Measurements from ENCODE around the gene LRRK1.

Gene LRRK1

GRCh38 chr15:100934726-100935125, 15.6 kb downstream of the LRRK1 start:
- TF ChIP-seq, protein P1, sequence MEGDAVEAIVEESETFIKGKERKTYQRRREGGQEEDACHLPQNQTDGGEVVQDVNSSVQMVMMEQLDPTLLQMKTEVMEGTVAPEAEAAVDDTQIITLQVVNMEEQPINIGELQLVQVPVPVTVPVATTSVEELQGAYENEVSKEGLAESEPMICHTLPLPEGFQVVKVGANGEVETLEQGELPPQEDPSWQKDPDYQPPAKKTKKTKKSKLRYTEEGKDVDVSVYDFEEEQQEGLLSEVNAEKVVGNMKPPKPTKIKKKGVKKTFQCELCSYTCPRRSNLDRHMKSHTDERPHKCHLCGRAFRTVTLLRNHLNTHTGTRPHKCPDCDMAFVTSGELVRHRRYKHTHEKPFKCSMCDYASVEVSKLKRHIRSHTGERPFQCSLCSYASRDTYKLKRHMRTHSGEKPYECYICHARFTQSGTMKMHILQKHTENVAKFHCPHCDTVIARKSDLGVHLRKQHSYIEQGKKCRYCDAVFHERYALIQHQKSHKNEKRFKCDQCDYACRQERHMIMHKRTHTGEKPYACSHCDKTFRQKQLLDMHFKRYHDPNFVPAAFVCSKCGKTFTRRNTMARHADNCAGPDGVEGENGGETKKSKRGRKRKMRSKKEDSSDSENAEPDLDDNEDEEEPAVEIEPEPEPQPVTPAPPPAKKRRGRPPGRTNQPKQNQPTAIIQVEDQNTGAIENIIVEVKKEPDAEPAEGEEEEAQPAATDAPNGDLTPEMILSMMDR (conservative IDR thresholded peaks at IDR 0.05; ENCODE audit: low read depth) = no peak
- DNase-seq (ENCODE audit: low spot score) = no peak
- H3K27ac ChIP-seq = no peak overlapping the region
- POLR2A ChIA-PET (ENCODE audit: low non-redundant PET) = no interaction called here
- CTCF ChIA-PET = no interaction called here

DNA sequence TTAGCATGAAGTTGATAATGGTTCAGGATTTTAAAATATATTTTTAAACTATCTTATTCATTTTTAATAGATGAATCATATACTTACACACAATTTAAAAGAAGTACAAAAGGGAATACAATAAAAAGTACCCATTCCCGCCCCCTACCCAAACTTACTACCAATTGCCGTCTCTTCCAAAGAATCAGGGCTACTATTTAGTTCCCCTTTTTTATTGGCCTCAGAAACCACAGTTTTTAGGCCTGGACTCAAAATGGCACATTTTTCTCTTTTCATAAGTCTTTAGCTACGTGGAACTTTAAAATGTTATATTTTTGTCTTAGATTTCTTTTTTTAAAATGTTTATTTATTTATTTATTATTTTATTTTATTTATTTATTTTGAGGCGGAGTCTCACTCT, 18.0 kb downstream of the LRRK1 start:
- CTCF ChIA-PET = interaction anchor here (0.6 kb wide), 1 partner anchor 20 kb away, joined by 3 read pairs; no protein-coding TSS in a partner anchor
- POLR2A ChIA-PET (ENCODE audit: low non-redundant PET) = no interaction called here
- no peak for DNase-seq (ENCODE audit: low spot score)

GRCh38 chr15:100939791-100940190, 20.6 kb downstream of the LRRK1 start:
- H3K27ac ChIP-seq = no peak overlapping the region
- DNase-seq (ENCODE audit: low spot score) = no peak
- ChIA-PET POLR2A (ENCODE audit: low non-redundant PET) (no interaction called here), CTCF (interaction anchor here (1.0 kb wide), 1 partner anchor 67 kb away, joined by 3 read pairs; no protein-coding TSS in a partner anchor)
- TF ChIP-seq, protein P1 (conservative IDR thresholded peaks at IDR 0.05; ENCODE audit: low read depth) = no peak

More for the DNA sequence above, 18.0 kb downstream of the LRRK1 start:
- TF ChIP-seq, protein P1 (conservative IDR thresholded peaks at IDR 0.05; ENCODE audit: low read depth) = no peak
- no peak overlapping the region for H3K27ac ChIP-seq

GRCh38 chr15:100940767-100941379, 21.7 kb downstream of the LRRK1 start:
- POLR2A ChIA-PET (ENCODE audit: low non-redundant PET) = no interaction called here
- DNase-seq (ENCODE audit: low spot score) = no peak
- H3K27ac ChIP-seq = no peak overlapping the region
- TF ChIP-seq, protein P1 (conservative IDR thresholded peaks at IDR 0.05; ENCODE audit: low read depth) = no peak
- CTCF ChIA-PET = interaction anchor here (1.0 kb wide), 1 partner anchor 66 kb away, joined by 3 read pairs; no protein-coding TSS in a partner anchor

- CTCF ChIA-PET = no interaction called here
- POLR2A ChIA-PET (ENCODE audit: low non-redundant PET) = no interaction called here
- TF ChIP-seq, protein P1 (conservative IDR thresholded peaks at IDR 0.05; ENCODE audit: low read depth) = no peak
- no peak for DNase-seq (ENCODE audit: low spot score)
- H3K27ac ChIP-seq = no peak overlapping the region
Observed at GRCh38 chr15:100941536-100941935, 22.4 kb downstream of the LRRK1 start.

DNA sequence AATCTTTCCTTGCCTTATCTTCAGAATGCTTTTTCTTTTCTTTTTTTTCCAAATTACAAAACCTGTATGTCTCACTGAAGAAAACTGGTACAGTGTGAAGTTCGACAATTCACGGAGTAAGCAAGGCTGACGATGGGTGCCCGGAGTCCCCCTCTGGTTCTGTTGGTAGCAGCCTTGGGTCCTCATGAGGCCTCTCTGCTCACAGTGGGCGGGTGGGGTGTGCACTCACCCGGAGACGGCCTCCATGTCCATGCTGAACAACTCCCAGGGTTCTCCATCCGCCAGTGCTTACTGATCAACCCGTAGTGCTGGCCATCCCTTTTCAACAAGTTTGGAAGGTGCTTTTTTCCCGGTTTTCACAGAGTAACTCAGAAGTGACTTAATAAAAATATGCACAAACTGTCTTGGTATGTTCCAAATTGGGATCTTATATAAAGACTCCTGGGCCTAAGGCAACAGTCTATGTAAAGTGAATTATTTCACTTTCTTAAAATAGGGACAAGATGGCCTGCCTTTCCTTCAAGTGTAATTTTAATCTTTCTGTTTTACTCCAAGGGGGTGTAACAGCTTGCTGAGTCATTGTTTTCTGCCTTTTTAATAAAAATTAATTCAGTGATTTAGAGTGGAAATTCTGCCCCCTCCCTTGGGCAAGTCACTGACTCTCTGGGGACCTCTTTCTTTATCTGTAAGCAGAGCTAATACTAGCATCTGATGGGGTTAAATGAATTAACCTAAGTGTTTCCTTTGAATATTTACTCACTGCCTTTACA, 23.7 kb downstream of the LRRK1 start:
- ChIA-PET POLR2A (ENCODE audit: low non-redundant PET) (no interaction called here), CTCF (interaction anchor here (0.6 kb wide), 2 partner anchors 65 to 1062 kb away, joined by 3 read pairs; no protein-coding TSS in a partner anchor)
- no peak for DNase-seq (ENCODE audit: low spot score)
- H3K27ac ChIP-seq = no peak overlapping the region
- TF ChIP-seq, protein P1 (conservative IDR thresholded peaks at IDR 0.05; ENCODE audit: low read depth) = no peak
